Measurements from ENCODE around the gene MRGPRX2.
A peak's percentile ranks its signal among the peaks of the same experiment; 100 is the strongest.

The MRGPRX2 gene

GRCh38 chr11:19060629-19061028, at the start of gene MRGPRX2:
TSS of gene MRGPRX2 (minus strand) at chr11:19060717. CDS start at chr11:19056402, 4,315 bp downstream.
- no peak for DNase-seq (ENCODE audit: low read depth in 2 of 2)

GRCh38 chr11:19110295-19110694, 49.8 kb upstream of the MRGPRX2 start:
- no peak for DNase-seq (ENCODE audit: low read depth in 2 of 2)

GRCh38 chr11:19107125-19107524, 46.6 kb upstream of the MRGPRX2 start:
- DNase-seq (ENCODE audit: low read depth in 2 of 2) = no peak

- DNase-seq (ENCODE audit: low read depth in 2 of 2) = no peak
Observed at GRCh38 chr11:19105011-19105410, 44.5 kb upstream of the MRGPRX2 start.

GRCh38 chr11:19102521-19102900, 42.0 kb upstream of the MRGPRX2 start:
- no peak for DNase-seq (ENCODE audit: low read depth in 2 of 2)

- DNase-seq (ENCODE audit: low read depth in 2 of 2) = no peak
Observed at GRCh38 chr11:19101796-19102520, 41.4 kb upstream of the MRGPRX2 start.

GRCh38 chr11:19100885-19101284, 40.4 kb upstream of the MRGPRX2 start:
- DNase-seq (ENCODE audit: low read depth in 2 of 2) = no peak

- no peak for DNase-seq (ENCODE audit: low read depth in 2 of 2)
Observed at GRCh38 chr11:19099093-19099492, 38.6 kb upstream of the MRGPRX2 start.

GRCh38 chr11:19094859-19095258, 34.3 kb upstream of the MRGPRX2 start:
- DNase-seq (ENCODE audit: low read depth in 2 of 2) = no peak

- DNase-seq (ENCODE audit: low read depth in 2 of 2) = no peak
Observed at GRCh38 chr11:19093976-19094375, 33.5 kb upstream of the MRGPRX2 start.

GRCh38 chr11:19092850-19093249, 32.3 kb upstream of the MRGPRX2 start:
- no peak for DNase-seq (ENCODE audit: low read depth in 2 of 2)

- no peak for DNase-seq (ENCODE audit: low read depth in 2 of 2)
Observed at GRCh38 chr11:19092342-19092741, 31.8 kb upstream of the MRGPRX2 start.

- no peak for DNase-seq (ENCODE audit: low read depth in 2 of 2)
Observed at GRCh38 chr11:19091366-19091765, 30.8 kb upstream of the MRGPRX2 start.

- no peak for DNase-seq (ENCODE audit: low read depth in 2 of 2)
Observed at GRCh38 chr11:19089421-19089820, 28.9 kb upstream of the MRGPRX2 start.

GRCh38 chr11:19088791-19089190, 28.3 kb upstream of the MRGPRX2 start:
- no peak for DNase-seq (ENCODE audit: low read depth in 2 of 2)

- no peak for DNase-seq (ENCODE audit: low read depth in 2 of 2)
Observed at GRCh38 chr11:19087658-19088057, 27.1 kb upstream of the MRGPRX2 start.

- DNase-seq (ENCODE audit: low read depth in 2 of 2) = no peak
Observed at GRCh38 chr11:19084661-19085315, 24.3 kb upstream of the MRGPRX2 start.

GRCh38 chr11:19083166-19083565, 22.6 kb upstream of the MRGPRX2 start:
- no peak for DNase-seq (ENCODE audit: low read depth in 2 of 2)

- no peak for DNase-seq (ENCODE audit: low read depth in 2 of 2)
Observed at GRCh38 chr11:19080579-19080993, 20.1 kb upstream of the MRGPRX2 start.

- no peak for DNase-seq (ENCODE audit: low read depth in 2 of 2)
Observed at GRCh38 chr11:19079643-19080440, 19.3 kb upstream of the MRGPRX2 start.

- DNase-seq (ENCODE audit: low read depth in 2 of 2) = no peak
Observed at GRCh38 chr11:19077965-19078364, 17.4 kb upstream of the MRGPRX2 start.

- DNase-seq (ENCODE audit: low read depth in 2 of 2) = peak in 1 of 2 donors; percentile 13
Observed at GRCh38 chr11:19076744-19077589, 16.4 kb upstream of the MRGPRX2 start.

All from activated CD8-positive, alpha-beta memory T cell treated with anti-CD3 and anti-CD28 coated beads for 4 hours (primary cell).